Measurements from ENCODE around the gene RGS12. TPM values are rescaled to one million over a fixed set of nuclear protein-coding genes. Genes with fewer than 3 reads are reported as not detected.
A peak's percentile ranks its signal among the peaks of the same experiment; 100 is the strongest.

The RGS12 gene
- total RNA-seq, 4 donors from 2014 or later: 9.1 to 22.6 (median 21.1) TPM

- no peak for DNase-seq
- Histone ChIP-seq H3K36me3 (no peaks in the 10 kb centered on the region), H3K9me3 (no peaks in the 10 kb centered on the region), H3K4me1 (peaks cover 26 to 38% of the 10 kb centered on the region in 2 donors), H3K27me3 (no peaks in the 10 kb centered on the region), H3K27ac (no peak overlapping the region), H3K4me3 (no peak overlapping the region)
- ATAC-seq: peak in 1 of 2 donors; percentile 27
- in situ Hi-C loops (cut with MboI; ENCODE audit: low sequenced_read_pairs in 4 of 4): no loop called here
- intact Hi-C loops (cut with DNase I; ENCODE audit: low total_unique reads): no loop called here
- TF ChIP-seq CTCF (IDR thresholded peaks at IDR 0.05 in 4 of 5, conservative IDR thresholded peaks at IDR 0.05 in 1 of 5): no peak
- TF ChIP-seq POLR2A (IDR thresholded peaks at IDR 0.05): no peak
Measured at GRCh38 chr4:3304831-3305609, 12.2 kb downstream of the RGS12 start.

GRCh38 chr4:3305610-3306371 lies 13.0 kb downstream of the RGS12 start:
- DNase-seq: no peak
- Histone ChIP-seq H3K4me3 (no peak overlapping the region), H3K36me3 (no peaks in the 10 kb centered on the region), H3K27me3 (no peaks in the 10 kb centered on the region), H3K4me1 (peaks cover 24 to 41% of the 10 kb centered on the region in 2 donors), H3K9me3 (no peaks in the 10 kb centered on the region), H3K27ac (peak overlapping the region in 1 of 4 donors; percentile 8)
- TF ChIP-seq CTCF (IDR thresholded peaks at IDR 0.05 in 4 of 5, conservative IDR thresholded peaks at IDR 0.05 in 1 of 5) (no peak), POLR2A (IDR thresholded peaks at IDR 0.05) (no peak)
- in situ Hi-C loops (cut with MboI; ENCODE audit: low sequenced_read_pairs in 4 of 4) (no loop called here), intact Hi-C loops (cut with DNase I; ENCODE audit: low total_unique reads) (no loop called here)
- ATAC-seq: no peak

- no peak for ATAC-seq
- H3K36me3 ChIP-seq: no peaks in the 10 kb centered on the region
- intact Hi-C loops (cut with DNase I; ENCODE audit: low total_unique reads): no loop called here
- no peak overlapping the region for H3K4me3 ChIP-seq
- no peaks in the 10 kb centered on the region for H3K27me3 ChIP-seq
- DNase-seq: no peak
- no peaks in the 10 kb centered on the region for H3K9me3 ChIP-seq
- in situ Hi-C loops (cut with MboI; ENCODE audit: low sequenced_read_pairs in 4 of 4): no loop called here
- H3K4me1 ChIP-seq: peaks cover 23 to 39% of the 10 kb centered on the region in 2 donors
- TF ChIP-seq CTCF (IDR thresholded peaks at IDR 0.05 in 4 of 5, conservative IDR thresholded peaks at IDR 0.05 in 1 of 5): no peak
- no peak for TF ChIP-seq POLR2A (IDR thresholded peaks at IDR 0.05)
- H3K27ac ChIP-seq: no peak overlapping the region
Measured at GRCh38 chr4:3306450-3306849, 13.6 kb downstream of the RGS12 start.

- Histone ChIP-seq H3K27me3 (no peaks in the 10 kb centered on the region), H3K27ac (no peak overlapping the region), H3K4me3 (no peak overlapping the region), H3K36me3 (no peaks in the 10 kb centered on the region), H3K4me1 (peaks cover 17 to 33% of the 10 kb centered on the region in 2 donors), H3K9me3 (no peaks in the 10 kb centered on the region)
- ATAC-seq: no peak
- TF ChIP-seq POLR2A (IDR thresholded peaks at IDR 0.05): no peak
- TF ChIP-seq CTCF (IDR thresholded peaks at IDR 0.05 in 4 of 5, conservative IDR thresholded peaks at IDR 0.05 in 1 of 5): no peak
- DNase-seq: no peak
- in situ Hi-C loops (cut with MboI; ENCODE audit: low sequenced_read_pairs in 4 of 4) (no loop called here), intact Hi-C loops (cut with DNase I; ENCODE audit: low total_unique reads) (no loop called here)
Measured at GRCh38 chr4:3307060-3307459, 14.2 kb downstream of the RGS12 start.

All from gastrocnemius medialis (tissue), 4 donors.